Umbilical cord (tissue), 2 donors: ENCODE results near the gene OCA2. TPM values are rescaled to one million over a fixed set of nuclear protein-coding genes. Genes with fewer than 3 reads are reported as not detected.
A peak's percentile ranks its signal among the peaks of the same experiment; 100 is the strongest.
"Not testable (repeated sequence)": the region's sequence is repeated elsewhere in the genome, so short reads cannot be mapped to it uniquely, and the experiment has no call there.

ENCODE experiments used
- DNase-seq: peaks from one replicate; pipeline ENCODE4 v3.0.0-alpha.2; 2015; ENCODE audit warnings: low spot score
- total RNA-seq: library from RNA; depleted of rRNA; stranded (reverse); fragments of >200 nt; gene quantifications from one replicate; pipeline ENCODE4 v1.2.3, GENCODE V29; 2014; ENCODE audit warnings: low replicate concordance; ENCODE audit not compliant: insufficient read depth

Gene OCA2
- total RNA-seq, 1 donor from 2014 or later: 41.2 TPM

DNA sequence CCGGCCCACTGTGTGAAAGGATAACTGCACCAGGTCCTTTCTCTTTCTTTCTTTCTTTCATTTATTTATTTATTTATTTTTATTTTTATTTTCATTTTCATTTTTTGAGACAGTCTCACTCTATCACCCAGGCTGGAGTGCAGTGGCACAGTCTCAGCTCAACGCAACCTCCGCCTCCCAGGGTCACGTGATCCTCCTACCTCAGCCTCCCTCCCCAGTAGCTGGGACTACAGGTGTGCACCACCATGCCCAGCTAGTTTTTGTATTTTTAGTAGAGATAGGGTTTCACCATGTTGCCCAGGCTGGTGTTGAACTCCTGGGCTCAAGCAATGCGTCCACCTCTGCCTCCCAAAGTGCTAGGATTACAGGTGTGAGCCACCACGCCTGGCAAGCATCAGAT, 146.5 kb downstream of the OCA2 start:
- not testable (repeated sequence) for DNase-seq

DNA sequence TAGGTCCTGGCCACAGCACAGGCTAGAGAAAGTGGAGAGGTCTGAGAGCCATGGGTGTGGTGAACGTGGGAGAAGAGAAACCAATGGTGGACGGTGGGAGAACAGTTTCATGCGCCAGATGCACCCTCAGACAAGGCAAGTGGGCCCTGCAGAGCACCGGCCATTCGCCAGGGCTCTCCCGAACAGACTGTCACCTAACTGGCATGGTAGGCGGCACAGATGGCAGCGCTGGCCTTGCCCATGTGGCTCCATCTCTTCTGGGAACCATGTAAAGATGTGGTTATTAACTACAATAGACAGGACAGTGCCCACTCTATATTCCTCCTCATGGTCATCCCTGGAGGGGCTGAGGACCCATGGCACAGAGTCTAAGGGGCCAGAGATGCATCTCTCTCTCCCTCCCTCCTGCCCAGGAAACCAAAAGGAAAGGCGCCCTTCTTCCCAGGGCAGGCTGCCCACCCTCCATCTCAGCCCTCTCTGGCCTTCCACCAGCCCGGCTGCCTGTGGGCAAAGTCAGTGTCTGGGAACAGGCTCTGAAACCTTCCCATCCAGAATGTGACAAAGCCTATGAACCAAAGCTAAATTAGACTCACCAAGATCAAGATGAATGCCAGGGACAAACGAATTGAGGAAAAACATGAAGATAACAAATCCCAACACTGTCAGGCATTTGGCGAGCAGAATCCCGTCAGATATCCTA, 147.8 kb downstream of the OCA2 start:
- peak; percentile 53 for DNase-seq

DNA sequence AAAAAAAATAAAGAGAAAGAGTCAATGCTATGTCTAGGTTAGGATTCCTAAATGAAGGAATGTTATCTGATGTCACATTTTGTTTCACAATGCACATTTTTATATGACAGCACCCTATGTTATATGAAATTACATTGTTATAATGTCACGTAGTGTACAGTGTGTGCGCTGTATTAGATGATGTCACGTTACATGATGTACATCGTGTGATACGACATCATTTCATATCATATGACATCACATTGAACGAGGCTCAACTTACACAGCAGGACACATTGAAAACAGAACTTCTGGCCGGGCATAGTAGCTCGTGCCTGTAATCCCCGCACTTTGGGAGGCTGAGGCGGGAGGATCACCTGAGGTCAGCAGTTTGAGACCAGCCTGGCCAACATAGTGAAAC, 150.0 kb downstream of the OCA2 start:
- no peak for DNase-seq

DNA sequence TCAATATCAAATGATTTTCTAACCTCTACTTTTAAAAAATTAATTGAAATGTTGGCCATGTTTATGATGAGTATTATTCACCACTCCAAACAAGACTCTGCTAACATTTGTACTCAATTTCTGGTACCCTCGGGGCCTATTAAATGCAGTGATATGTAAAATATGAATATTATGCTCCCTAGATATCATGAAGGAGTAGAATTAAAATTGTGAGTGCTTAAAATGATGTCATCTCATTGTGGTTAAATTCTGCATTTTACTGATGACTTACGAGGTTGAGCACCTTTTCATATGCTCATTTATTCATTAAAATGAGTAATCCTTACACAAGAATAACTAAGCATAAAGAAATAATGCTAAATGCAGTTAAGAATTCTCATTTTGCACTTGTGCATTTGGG, 159.9 kb downstream of the OCA2 start:
- no peak for DNase-seq

DNA sequence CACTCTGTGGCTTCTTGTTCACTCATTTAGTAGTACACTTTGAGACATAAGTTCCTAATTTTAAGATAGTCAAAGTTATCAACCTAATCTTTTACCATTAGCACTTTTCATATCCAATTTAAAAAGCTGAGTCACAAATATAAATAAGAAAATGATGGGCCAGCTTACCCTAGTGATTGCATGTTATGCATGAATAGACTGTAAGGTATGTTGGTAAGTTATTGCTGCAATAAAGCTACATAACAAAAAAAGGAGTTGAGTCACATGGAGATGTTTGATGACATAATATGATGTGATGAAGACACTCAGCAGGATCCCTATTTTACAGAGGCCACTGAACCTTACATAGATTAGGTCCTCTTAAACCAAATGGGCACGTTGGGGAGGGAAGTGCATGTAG, 161.3 kb downstream of the OCA2 start:
- DNase-seq: no peak

DNA sequence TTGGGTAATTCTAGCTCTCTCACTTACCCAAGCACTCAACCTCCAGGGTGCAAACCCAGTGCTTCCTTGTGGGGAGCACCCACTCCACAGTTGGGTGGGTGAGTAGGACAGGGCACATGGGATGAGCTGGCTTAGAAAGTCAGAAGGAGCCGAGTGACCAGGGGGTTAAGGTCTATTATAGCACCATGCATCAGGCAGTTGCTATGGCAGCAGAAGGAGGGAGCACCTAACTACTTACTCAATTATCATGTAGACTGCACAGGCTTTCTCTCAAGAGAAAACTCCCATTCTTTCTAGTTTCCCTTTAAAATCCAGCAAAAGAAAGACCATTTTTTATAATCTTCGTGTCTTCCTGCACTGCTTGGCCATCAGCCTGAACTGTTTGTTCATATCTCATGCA, 163.0 kb downstream of the OCA2 start:
- DNase-seq: no peak

DNA sequence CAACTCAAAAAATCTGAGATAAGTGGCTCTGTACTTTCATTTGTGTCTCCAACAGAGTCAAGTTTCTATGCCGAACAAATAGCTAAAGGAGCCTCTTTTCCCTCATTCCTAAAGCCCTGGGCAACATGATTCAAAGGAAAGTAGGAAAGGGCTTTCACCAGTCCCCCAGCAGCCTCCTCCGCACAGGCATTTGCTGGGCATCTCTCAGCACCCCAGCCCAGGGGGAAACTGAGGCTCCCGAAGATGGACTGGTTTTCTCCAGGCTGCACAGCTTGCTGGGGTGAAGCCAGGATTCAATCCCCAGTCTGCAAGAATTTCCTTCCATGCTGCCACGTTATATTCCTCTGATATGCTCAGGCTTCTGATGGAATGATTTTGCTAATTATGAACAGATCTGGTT, 163.8 kb downstream of the OCA2 start:
- DNase-seq: no peak

DNA sequence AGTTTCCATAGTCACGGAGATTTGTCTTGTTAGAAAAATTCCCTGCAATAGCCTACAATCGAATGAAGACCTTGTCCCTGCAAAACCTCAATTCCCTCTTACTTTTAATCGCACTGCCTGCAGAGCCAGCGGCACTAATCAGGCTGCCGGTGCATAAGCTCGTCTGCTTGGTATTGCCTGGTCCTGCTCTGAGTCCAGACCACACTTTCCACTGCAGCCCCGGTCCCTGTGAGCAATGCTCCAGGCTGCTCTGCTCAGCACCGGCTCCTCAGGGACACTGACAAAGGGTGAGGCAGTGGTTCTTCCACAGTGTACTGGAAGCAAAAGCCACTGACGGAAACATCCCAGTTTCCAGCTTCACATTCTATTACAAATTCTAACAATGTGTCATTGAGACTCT, 164.3 kb downstream of the OCA2 start:
- DNase-seq: peak; percentile 81

DNA sequence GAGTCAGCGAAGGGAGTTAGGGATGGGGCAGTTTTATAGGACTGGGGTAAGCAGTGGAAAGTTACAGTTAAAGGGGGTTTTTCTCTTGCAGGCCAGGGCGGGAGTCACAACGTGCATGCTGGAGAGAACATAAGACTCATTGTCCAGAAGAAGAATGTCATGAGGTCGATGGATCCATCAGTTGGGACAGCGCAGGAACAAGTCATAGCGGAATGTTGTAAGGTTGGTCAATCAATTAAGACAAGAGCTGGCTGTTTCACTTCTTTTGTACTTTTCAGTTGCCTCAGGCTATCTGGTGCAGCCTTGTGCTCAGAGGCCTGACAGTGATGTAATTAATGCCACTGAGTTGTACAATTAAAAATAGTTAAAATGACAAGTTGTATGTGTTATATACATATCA, 165.6 kb downstream of the OCA2 start:
- peak; percentile 26 for DNase-seq

DNA sequence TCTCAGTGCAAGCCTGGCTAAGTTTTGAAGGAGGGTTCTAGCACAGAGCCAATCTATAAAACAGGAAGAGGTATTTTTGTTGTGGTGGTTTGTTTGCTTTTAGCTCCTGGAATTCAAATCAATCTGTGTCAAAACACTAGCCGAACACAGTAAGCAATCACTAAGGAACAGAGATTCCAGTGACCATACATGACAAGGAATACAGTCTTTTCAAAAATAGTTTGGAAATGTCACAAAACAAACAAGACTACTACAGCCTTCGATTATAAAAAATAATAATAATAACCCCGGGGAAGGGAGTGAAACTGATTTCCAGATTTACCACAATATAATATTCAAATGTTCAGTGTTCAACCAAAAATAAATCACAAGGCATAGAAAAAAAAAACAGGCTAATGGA, 166.5 kb downstream of the OCA2 start:
- DNase-seq: no peak

DNA sequence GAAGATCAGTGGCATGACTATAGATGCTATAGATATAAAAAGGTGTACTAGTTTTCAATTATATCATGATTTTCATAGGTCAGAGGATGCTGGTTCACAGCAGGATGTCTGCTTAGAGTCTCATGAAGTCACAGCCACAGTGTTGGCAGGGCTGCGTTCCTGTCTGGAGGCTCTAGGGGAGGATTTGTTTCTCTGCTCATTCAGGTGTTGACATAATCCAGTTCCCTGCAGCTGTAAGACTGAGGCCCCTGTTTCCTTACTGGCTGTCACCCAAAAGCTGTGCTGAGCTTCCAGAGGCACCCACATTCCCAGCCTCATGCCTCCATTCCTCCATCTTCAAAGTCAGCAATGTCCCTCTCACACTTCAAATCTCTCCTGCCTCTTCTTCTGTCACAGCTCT, 170.7 kb downstream of the OCA2 start:
- peak; percentile 60 for DNase-seq

DNA sequence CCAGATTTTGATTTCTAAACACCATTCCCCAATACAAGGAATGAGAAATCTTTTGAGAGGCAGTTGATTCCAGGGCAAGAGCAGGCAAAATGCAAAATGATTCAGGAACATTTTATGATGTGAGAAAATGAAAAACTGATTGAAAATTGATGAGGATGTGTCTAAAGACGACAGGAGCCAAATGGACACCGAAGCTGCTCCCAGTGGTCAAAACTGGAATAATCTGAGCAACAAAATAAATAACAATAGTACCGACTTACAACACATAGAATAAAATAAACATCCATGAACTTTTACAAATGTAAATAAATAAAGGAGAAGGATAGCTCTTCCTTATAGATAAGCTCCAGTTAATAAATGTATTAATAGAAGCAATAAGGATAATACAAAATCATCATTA, 186.8 kb downstream of the OCA2 start:
- DNase-seq: no peak

DNA sequence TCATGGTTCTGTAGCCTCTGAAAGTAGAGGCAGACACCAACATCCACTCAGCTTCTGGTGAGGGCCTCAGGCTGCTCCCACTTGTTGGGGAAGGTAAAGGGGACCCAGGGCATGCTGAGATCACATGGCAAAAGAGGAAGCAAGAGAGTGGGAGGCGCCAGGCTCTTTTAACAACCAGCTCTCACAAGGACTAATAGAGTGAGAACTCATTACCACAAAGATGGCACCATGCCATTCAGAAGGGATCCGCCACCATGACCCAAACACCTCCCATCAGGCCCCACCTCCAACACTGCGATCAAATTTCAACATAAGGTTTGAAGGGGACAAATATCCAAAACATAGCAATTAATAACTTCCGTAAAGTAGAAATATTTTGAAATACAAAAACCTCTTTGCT, 192.3 kb downstream of the OCA2 start:
- DNase-seq: no peak

DNA sequence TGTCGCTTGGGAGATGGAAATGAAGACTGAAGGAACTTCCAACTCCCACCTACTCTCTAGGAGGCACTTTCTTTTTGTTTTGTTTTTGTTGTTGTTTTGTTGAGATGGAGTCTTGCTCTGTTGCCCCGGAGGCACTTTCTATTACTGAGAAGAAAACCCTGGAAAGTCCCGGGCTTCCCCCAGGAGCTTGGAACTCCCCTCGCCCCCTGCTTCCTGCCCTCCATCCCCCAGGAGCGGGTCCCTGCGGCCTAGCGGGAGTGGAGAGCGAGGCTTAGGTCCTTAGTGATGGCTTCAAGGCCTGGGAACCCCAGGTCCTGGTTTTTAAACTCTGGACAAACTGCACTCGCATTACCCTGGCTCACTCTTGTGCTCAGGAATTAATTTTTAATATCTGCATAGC, 195.7 kb downstream of the OCA2 start:
- DNase-seq: no peak

DNA sequence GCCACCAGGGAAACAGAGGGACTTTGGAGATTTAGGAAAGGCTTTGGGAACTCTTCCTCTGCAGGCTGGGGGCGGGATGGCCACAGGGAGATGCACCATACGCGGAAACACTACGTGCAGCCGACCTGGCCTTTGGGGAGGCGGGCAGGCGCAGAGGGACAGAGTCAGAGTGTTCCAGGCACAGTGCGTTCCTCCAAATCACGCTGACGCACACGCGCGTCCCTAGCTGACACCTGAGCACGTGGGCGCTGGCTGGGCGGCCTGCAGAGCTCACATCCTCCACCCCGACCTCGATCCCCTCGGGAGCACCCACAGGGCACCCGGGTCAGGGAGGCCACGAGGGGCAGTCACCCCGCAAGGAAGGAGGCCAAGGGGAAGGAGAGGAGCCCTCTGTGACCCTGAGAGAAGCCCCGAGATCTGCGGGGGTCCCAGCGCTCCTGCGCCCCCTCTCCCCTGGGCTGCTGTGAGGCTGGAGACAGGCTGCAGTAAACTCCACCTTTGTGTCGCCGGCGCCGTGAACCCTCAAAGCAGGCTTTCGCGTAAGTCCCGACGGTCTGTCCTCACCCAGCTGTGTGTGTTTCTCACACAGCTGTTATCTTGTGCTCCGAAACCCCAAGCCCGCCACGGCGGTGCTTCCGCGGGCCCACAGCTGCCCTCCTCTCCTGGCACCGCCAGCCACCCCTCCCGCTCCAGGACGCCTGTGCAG, 196.3 kb downstream of the OCA2 start:
- DNase-seq: no peak

DNA sequence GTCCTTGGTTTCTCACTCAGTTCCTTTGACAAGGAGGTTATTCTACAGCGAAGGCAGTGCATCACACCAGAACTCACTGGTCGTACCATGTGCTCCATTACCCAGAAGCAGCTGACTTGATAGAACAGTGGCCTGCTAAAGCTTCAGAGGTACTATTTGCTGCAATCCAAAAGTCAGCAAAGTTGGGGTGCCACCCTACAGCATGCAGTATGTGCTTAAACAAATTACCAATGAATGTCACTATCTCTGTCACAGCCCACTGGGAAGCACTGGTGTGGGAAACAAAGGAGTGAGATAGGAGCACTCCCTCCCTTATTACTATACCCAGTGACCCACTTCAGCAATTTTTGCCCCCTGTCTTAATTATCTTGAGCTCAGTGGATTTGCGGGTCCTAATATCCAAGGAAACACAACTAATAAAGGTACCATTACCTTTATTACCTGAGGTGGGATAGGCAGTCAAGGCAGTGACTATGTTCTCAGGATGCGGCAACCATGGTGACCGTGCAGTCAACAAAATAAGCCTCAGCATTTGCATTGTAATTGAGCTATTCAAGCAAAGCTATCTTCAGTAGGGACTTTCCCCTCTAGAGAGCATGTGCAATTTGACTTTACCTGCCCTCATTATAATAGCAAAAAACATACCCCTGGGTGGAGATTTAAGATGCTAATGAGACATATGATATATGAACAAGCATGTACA, 199.4 kb downstream of the OCA2 start:
- DNase-seq: no peak

DNA sequence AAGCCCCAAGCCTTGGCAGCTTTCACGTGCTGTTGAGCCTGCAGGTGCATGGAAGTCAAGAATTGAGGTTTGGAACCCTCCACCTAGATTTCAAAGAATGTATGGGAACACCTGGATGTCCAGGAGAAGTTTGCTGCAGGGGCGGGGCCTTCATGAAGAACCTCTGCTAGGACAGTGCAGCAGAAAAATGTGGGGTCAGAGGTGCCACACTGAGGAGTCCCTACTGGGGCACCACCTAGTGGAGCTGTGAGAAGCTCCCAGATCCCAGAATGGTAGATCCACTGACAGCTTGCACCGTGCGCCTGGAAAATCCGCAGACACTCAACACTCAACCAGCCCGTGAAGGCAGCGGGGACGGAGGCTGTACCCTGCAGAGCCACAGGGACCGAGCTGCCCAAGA, 201.6 kb downstream of the OCA2 start:
- DNase-seq: no peak

DNA sequence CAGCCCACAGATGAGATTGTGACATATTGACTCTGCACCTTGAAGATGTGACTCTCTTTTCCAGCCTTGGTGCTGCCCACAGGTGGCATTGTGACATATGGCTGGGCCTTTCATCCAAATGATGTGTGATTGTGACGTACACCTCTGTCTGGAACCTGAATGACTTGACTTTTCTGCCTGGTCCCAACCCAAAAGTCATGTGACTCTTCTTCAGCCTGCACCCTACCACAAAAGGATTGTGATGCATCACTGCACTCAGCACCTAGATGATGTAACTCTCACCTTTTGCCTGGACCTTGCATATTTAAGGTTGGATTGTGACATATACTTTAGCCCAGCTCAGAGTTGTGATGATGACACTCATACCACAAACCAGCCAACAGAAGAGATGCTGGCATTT, 204.5 kb downstream of the OCA2 start:
- DNase-seq: no peak

DNA sequence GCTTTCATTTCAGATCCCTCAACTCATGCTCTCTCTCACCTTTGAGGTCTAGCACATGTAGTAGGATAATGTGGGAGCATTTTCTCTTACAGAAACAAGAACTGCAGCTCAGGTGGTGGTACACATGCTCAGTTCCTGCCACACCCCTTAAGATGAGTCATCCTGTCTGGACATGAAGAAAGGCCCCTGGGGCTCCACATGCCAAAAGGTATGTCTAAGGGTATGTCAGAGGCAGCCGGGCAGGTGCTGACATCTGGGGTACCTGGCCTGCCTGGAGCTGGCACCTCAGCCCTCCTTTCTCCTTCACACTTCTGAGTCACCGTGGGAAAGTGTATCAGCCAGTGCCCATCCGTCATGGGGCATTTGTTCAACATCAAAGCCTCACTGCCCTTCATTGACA, 209.9 kb downstream of the OCA2 start:
- no peak for DNase-seq

DNA sequence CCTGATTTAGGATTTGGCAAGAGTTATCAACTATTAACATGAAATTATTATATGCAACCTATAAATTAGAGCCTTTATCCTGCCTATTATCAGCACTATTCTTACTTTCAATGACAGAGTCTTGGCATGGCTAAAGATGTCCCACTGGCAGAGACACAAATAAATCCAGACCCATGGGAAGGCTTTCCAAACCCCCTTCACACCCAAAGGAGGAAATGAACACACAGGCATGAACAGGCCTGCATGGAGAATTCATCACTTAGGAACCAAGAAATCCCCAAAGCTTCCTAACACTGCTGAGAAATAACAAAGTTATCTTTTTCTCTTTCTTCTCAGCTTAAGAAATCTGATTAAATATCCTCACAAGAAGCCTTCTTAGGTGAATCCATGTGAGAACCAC, 213.9 kb downstream of the OCA2 start:
- DNase-seq: peak; percentile 33

DNA sequence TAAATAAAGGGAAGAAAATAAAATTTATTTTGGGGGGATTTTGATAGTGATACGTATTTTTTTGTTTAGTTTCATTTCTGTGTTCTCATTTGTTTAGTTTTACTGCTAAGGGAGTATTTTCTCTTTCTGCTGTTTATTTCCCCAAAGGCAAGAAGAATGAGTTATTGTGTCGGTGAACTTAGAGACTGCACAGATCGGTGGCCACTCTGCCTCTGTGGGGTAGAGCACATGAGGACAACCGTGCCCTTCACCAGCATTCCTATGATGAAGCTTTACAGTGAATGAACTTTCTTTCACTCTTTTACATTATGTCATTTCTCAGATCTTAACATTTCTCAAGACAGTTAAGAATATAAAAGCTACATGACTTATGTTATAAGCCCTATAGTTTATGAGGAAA, 214.4 kb downstream of the OCA2 start:
- DNase-seq: no peak

DNA sequence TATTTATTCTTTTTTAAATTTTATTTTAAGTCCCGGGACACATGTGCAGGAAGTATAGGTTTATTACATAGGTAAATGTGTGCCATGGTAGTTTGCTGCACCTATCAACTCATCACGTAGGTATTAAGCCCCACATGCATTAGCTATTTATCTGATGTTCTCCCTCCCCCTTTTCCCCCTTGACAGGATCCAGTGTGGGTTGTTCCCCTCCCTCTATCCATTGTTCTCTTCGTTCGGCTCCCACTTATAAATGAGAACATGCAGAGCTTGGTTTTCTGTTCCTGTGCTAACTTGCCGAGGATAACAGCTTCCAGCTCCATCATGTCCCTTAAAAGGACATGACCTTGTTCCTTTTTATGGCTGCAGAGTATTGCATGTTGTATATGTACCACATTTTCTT, 220.3 kb downstream of the OCA2 start:
- DNase-seq: no peak

DNA sequence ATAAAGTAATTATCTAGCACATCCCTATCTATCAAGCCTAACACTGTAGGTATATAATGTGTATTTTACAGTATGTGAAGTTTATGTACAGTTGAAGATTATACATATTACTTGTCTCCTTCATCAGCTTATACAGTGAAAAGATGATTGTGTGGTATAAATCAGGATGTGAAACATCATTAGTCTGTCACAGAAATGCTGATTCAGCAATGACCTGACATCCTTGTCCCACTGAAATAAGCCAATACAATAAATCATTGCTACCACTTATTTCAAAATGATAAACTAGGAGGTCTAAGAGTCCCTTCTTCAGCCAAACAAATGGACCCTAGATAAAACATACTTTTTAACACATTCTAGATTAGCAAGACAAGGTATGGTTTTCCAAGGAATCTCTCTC, 225.3 kb downstream of the OCA2 start:
- no peak for DNase-seq
